K562 (cell line): ENCODE data around the gene SLC25A28. TPM values are rescaled to one million over a fixed set of nuclear protein-coding genes. Genes with fewer than 3 reads are reported as not detected.

Experiments
- BACH1 ChIP-seq: fragments of 200-800 bp; sonication (Bioruptor generic); IDR thresholded peaks from 2 replicates; pipeline ENCODE4 v1.6.1; 2016; ENCODE audit warnings: missing genetic modification characterization, missing compliant biosample characterization
- CBFB ChIP-seq: sonication (generic); formaldehyde crosslinking; IDR thresholded peaks from 2 replicates; pipeline ENCODE4 v1.4.0; 2020; ENCODE audit warnings: mild to moderate bottlenecking, missing genetic modification reagents
- CREM ChIP-seq: IDR thresholded peaks from 2 replicates; pipeline ENCODE4 v1.6.1; 2014; ENCODE audit warnings: antibody characterized with exemption, low read depth
- CTBP1 ChIP-seq: fragments of 450-650 bp; IDR thresholded peaks from 2 replicates; pipeline ENCODE4 v1.6.1; 2016; ENCODE audit warnings: borderline replicate concordance
- E2F1 ChIP-seq: sonication (generic); formaldehyde crosslinking; IDR thresholded peaks from 2 replicates; pipeline ENCODE4 v1.8.1; 2023; ENCODE audit warnings: mild to moderate bottlenecking, missing genetic modification reagents, moderate library complexity
- ETV5 ChIP-seq: sonication (generic); formaldehyde crosslinking; IDR thresholded peaks from 2 replicates; pipeline ENCODE4 v1.4.0; 2020; ENCODE audit warnings: low read depth, mild to moderate bottlenecking, missing genetic modification reagents
- HDAC1 ChIP-seq, 2 experiments: fragments of 450-650 bp; IDR thresholded peaks; 2 replicates each; pipeline ENCODE4 v1.6.1; 2016 to 2017; ENCODE audit warnings: inconsistent platforms in 1 of 2, mild to moderate bottlenecking in 1 of 2, moderate library complexity in 1 of 2
- HSF4 ChIP-seq: fragments of 250-450 bp; sonication (Bioruptor Pico); IDR thresholded peaks from 2 replicates; pipeline ENCODE4 v2.1.2; 2022; ENCODE audit warnings: mild to moderate bottlenecking, moderate library complexity, borderline replicate concordance
- JUND ChIP-seq, 2 experiments: IDR thresholded peaks; 2 replicates in 1 of 2; 3 replicates in 1 of 2; pipeline ENCODE4 v1.6.1; 2011; ENCODE audit warnings: borderline replicate concordance in 2 of 2, low read depth in 2 of 2, low read length in 2 of 2, improper control_type of control experiment in 1 of 2, missing biosample characterization in 1 of 2, missing genetic modification characterization in 1 of 2, missing genetic modification reagents in 1 of 2
- KLF16 ChIP-seq: IDR thresholded peaks from 2 replicates; pipeline ENCODE4 v1.6.1; 2016; ENCODE audit warnings: antibody characterized with exemption
- MAX ChIP-seq: sonication (generic); formaldehyde crosslinking; IDR thresholded peaks from 2 replicates; pipeline ENCODE4 v1.9.0; 2022; ENCODE audit warnings: mild to moderate bottlenecking, missing genetic modification reagents
- PHF20 ChIP-seq: fragments of 450-650 bp; IDR thresholded peaks from 2 replicates; pipeline ENCODE4 v1.6.1; 2018; ENCODE audit not compliant: partially characterized antibody
- POLR2G ChIP-seq: fragments of 200-400 bp; formaldehyde crosslinking; IDR thresholded peaks from 2 replicates; pipeline ENCODE4 v1.6.1; 2017; ENCODE audit warnings: low read depth, mild to moderate bottlenecking, antibody characterized with exemption, low read length, moderate library complexity
- PURB ChIP-seq: sonication (generic); formaldehyde crosslinking; IDR thresholded peaks from 2 replicates; pipeline ENCODE4 v1.9.0; 2021; ENCODE audit warnings: low read depth, mild to moderate bottlenecking, missing genetic modification reagents
- SIN3A ChIP-seq, 2 experiments: fragments of 150-350 bp in 1 of 2; IDR thresholded peaks; 2 replicates each; pipeline ENCODE4 v1.6.1; 2011 to 2016; ENCODE audit warnings: borderline replicate concordance in 2 of 2, low read depth in 2 of 2, low read length in 2 of 2, mild to moderate bottlenecking in 2 of 2, moderate library complexity in 2 of 2; ENCODE audit not compliant: control insufficient read depth in 1 of 2
- STAT5A ChIP-seq: IDR thresholded peaks from 2 replicates; pipeline ENCODE4 v1.6.1; 2012; ENCODE audit warnings: low read length, inconsistent platforms, borderline replicate concordance
- TGIF2 ChIP-seq: sonication (generic); formaldehyde crosslinking; IDR thresholded peaks from 2 replicates; pipeline ENCODE4 v1.8.1; 2022; ENCODE audit warnings: mild to moderate bottlenecking, missing genetic modification reagents, moderate library complexity
- UBTF ChIP-seq, 2 experiments: IDR thresholded peaks; 2 replicates each; pipeline ENCODE4 v1.6.1; 2012; ENCODE audit warnings: improper control_type of control experiment in 2 of 2, low read depth in 2 of 2, low read length in 2 of 2, borderline replicate concordance in 1 of 2
- ZNF830 ChIP-seq: fragments of 250-450 bp; sonication (Bioruptor Pico); IDR thresholded peaks from 2 replicates; pipeline ENCODE4 v1.5.0; 2021; ENCODE audit warnings: mild to moderate bottlenecking
- polyA plus RNA-seq, 8 experiments: library from polyadenylated mRNA; depleted of rRNA in 4 of 8; stranded (reverse) in 5 of 8; unstranded in 3 of 8; fragments of >200 nt; fragmentation: Nextera tagmentation in 2 of 8; fragmentation: Illumina TruSeq in 1 of 8; extraction: Ambion mirVana in 2 of 8; extraction: Trizol in 1 of 8; gene quantifications; 2 replicates each; pipeline versions ENCODE4 v1.2.1 to v1.2.3, GENCODE V29; 2011 to 2014; ENCODE audit warnings: inconsistent platforms in 1 of 8, missing spikeins in 1 of 8
- total RNA-seq, 7 experiments: library from RNA; depleted of rRNA in 6 of 7; stranded (reverse); fragments of >200 nt in 6 of 7; fragmentation: Illumina TruSeq in 2 of 7; extraction: Trizol in 2 of 7; gene quantifications; 2 replicates each; pipeline versions ENCODE4 v1.2.1 to v1.2.3, GENCODE V29; 2011 to 2021; ENCODE audit warnings: low replicate concordance in 1 of 7

The SLC25A28 gene
- total and polyA plus RNA-seq, 9 of the 15 experiments (the other 6 are each of a cell fraction or from before 2014, with no cell fraction given), result 6.2 to 32.3 (median 18.8) TPM

GRCh38 chr10:99620711-99621453, 643 bp upstream of the SLC25A28 start (continued):
- TF ChIP-seq MAX (peak; percentile 87), TGIF2 (CRISPR knock-in tag) (no peak), ZNF830 (no peak), PHF20 (peak; percentile 37), STAT5A (no peak; the same call in 1 of the 2 replicates), PURB (CRISPR knock-in tag) (no peak), JUND (IDR thresholded peaks at IDR 0.05; ENCODE audit: borderline replicate concordance, low read depth, low read length) (peak; percentile 82), JUND (tag; IDR thresholded peaks at IDR 0.05; ENCODE audit: borderline replicate concordance, low read depth, low read length) (peak; percentile 76; the same call in 1 of the 3 replicates), BACH1 (tag) (no peak), UBTF (IDR thresholded peaks at IDR 0.05; ENCODE audit: borderline replicate concordance in 1 of 2, low read depth in 2 of 2, low read length in 2 of 2) (peak in 1 of 2 experiments; percentile 47; a peak in 1 of 4 replicates), CREM (peak; percentile 77), SIN3A (IDR thresholded peaks at IDR 0.05; ENCODE audit: borderline replicate concordance in 2 of 2, control insufficient read depth in 1 of 2, low read depth in 2 of 2, low read length in 2 of 2) (peak in 1 of 2 experiments; percentile 31; a peak in 2 of 4 replicates), HDAC1 (IDR thresholded peaks at IDR 0.05) (peak in 1 of 2 experiments; percentile 79; a peak in 1 of 4 replicates), KLF16 (peak; percentile 92), CBFB (CRISPR knock-in tag) (0 out of 2 replicates have a peak, but pooled peaks have one; percentile 52), HSF4 (CRISPR knock-in tag) (no peak), CTBP1 (peak; percentile 83), POLR2G (peak; percentile 94), ETV5 (peak; percentile 48; the same call in 1 of the 2 replicates), E2F1 (CRISPR knock-in tag) (peak; percentile 89)
